Stimulated activated CD4-positive, alpha-beta T cell treated with anti-CD3 and anti-CD28 coated beads, Interleukin-12 subunit alpha, Interleukin-12 subunit beta, amount 100 ng/mL, for 48 hours (primary cell): Measurements from ENCODE around the gene PLA2G7.

Experiments
- DNase-seq, 3 donors: peaks; one replicate each; pipeline ENCODE4 v3.0.0-alpha.2; 2020; ENCODE audit warnings: low read depth in 2 of 3, low spot score in 1 of 3

PLA2G7 gene

GRCh38 chr6:46689657-46690056, 45.5 kb downstream of the PLA2G7 start:
- no peak for DNase-seq

DNA sequence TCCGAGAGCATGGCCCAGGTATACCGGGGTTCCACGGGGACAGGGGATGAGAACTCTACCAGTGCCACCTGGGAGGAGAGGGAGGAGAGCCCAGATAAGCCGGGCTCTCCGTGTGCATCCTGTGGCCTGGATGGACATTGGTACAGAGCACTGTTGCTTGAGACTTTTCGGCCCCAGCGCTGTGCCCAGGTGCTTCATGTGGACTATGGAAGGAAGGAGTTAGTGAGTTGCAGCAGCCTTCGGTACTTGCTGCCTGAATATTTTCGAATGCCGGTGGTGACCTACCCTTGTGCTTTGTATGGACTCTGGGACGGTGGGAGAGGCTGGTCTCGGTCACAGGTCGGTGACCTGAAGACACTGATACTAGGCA, 46.2 kb downstream of the PLA2G7 start:
- DNase-seq, result no peak

GRCh38 chr6:46688117-46688965, 46.8 kb downstream of the PLA2G7 start:
- DNase-seq, result no peak

DNA sequence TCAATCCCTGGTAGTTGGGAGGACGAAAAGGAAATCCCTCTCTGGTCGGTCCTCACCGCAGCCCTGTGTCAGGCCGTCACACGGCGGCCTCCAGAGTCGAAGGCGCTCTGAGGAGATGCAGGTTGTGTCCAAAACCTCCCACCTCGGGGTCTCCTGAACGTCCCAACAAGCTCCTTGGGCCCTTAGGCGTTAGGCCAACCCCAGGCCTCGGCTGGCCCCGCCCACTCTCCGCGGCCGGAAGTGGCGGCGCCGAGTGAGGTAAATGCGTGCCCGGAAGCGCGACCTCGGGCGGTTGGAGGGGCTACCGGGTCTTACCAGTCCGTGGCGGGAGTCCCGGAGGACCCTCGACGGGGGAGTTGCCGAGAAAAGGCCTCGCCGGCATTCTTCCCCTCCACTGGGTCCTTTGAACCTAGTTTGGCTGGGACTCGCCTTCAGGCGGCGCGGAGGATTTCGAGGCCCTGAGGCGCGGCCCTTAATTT, 47.5 kb downstream of the PLA2G7 start, which contains the start of gene TDRD6:
TSS of gene TDRD6 (plus strand) at position 267 of the 479 bp plus-strand sequence. CDS start 244 bp downstream, outside the sequence.
- no peak for DNase-seq

DNA sequence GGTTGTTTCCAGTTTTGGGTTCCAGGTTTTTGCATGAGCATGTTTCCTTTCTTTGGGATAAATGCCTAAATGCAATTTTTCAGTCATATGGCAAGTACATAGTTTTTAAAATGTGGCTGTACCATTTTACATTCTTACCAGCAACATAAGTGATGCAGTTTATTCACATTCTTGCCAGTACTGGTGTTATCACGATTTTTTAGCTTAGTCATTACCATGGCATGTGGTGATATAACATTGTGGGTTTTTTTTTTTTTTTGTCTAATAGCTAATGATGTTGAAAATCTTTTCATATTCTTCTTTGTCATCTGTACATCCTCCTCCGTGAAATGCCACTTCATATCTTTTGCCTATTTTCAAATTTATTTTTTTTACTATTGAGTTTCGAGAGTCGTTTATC, 50.4 kb downstream of the PLA2G7 start:
- DNase-seq, result no peak

GRCh38 chr6:46677314-46677654, 57.9 kb downstream of the PLA2G7 start:
- no peak for DNase-seq

GRCh38 chr6:46676604-46677313, 58.4 kb downstream of the PLA2G7 start:
- DNase-seq, result no peak

- DNase-seq, result no peak
Measured at GRCh38 chr6:46674410-46674809, 60.8 kb downstream of the PLA2G7 start.

DNA sequence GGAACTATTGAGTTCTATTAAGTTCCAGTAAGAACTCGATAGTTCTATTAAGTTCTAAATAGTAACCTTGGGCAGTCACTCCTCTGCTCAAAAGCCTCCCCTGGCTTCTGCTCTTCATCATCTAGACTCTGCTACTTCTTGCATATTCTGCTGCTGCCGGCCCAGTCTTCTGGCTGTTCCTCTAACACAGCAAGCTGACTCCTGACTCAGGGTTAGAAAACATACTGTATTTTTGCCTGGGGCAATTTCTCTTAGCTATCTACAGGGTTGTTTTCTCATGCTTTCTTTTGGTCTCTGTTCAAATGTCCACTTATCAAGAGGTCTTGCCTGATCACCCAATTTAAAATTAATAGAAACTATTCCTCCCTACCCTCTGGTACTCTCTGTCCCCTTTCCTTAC, 67.8 kb downstream of the PLA2G7 start:
- DNase-seq, result no peak

GRCh38 chr6:46661483-46661882, 73.7 kb downstream of the PLA2G7 start:
- DNase-seq, result no peak

DNA sequence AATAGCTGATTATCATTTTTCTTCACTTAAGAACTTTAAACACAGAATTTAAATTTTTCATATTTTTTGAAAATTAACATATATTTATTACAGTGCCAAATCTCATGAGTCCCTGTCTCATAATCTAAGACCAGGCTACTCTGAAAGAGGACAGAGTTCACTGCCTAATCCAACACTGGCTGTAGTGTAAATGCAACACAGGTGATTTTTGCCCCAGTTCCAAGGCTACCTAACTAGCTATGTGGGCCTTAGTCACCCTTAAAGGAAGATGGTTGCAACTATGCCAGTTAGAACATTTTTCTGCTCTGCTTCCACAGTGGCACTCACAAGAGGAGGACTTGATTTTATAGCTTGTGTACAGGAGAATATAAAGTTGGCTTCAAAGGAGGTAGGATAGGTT, 77.5 kb downstream of the PLA2G7 start:
- DNase-seq, result no peak

DNA sequence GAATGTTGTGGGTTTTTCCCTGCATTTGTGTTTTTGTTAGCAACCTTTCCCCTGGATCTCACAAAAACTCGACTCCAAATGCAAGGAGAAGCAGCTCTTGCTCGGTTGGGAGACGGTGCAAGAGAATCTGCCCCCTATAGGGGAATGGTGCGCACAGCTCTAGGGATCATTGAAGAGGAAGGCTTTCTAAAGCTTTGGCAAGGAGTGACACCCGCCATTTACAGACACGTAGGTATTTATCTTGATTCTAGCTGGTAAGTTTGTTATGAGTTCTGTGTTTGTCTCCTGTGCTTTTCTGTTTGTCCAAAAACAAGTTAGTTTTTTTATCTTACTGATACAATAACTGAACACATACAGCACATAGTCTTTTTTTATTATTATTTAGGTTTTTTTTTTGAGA, 79.4 kb downstream of the PLA2G7 start:
- no peak for DNase-seq
